HAP-1 (cell line): ENCODE measurements around the gene COL6A1.

Experiments used
- DNase-seq, 2 experiments: peaks; one replicate each; pipeline ENCODE4 v3.0.0-alpha.2; 2016 to 2020; ENCODE audit warnings: low spot score in 2 of 2
- H3K27me3 ChIP-seq: fragments of 250-450 bp; sonication (Bioruptor Pico); 2 replicates; pipeline ENCODE4 v1.5.1; 2020; ENCODE audit warnings: low read depth, mild to moderate bottlenecking, moderate library complexity
- H3K36me3 ChIP-seq: fragments of 250-450 bp; sonication (Bioruptor Pico); replicated peaks from 2 replicates; pipeline ENCODE4 v1.5.1; 2020; ENCODE audit warnings: mild to moderate bottlenecking
- H3K4me1 ChIP-seq: fragments of 250-450 bp; sonication (Bioruptor Pico); 2 replicates; pipeline ENCODE4 v1.5.1; 2020; ENCODE audit warnings: mild to moderate bottlenecking
- H3K4me3 ChIP-seq: fragments of 250-450 bp; sonication (Bioruptor Pico); 2 replicates; pipeline ENCODE4 v1.5.1; 2020; ENCODE audit warnings: mild to moderate bottlenecking, moderate library complexity
- H3K9me3 ChIP-seq: fragments of 250-450 bp; sonication (Bioruptor Pico); 2 replicates; pipeline ENCODE4 v1.5.1; 2020; ENCODE audit warnings: mild to moderate bottlenecking, moderate library complexity
- in situ Hi-C: fragments of 300-500 bp; cut with MboI; formaldehyde crosslinking; loops from 3 replicates; pipeline ENCODE4 v1.14.3; 2020; ENCODE audit warnings: low sequenced_read_pairs, inconsistent platforms, mixed read lengths

COL6A1 gene

DNA sequence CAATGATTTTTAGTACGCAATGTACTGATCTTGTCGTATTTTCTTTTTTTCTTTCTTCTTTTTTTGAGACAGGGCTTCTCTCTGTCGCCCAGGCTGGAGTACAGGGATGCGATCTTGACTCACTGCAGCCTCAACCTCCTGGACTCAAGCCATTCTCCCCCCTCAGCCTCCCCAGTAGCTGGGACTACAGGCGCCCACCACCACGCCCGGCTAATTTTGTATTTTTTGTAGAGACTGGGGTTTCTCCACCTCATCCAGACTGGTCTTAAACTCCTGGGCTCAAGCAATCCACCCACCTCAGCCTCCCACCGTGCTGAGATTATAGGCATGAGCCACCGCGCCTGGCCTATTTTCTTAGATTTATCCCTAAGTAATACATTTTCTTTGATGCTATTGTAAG is 72.5 kb downstream of the COL6A1 start:
- no peaks in the 10 kb centered on the region for H3K36me3 ChIP-seq
- H3K27me3 ChIP-seq, result no peaks in the 10 kb centered on the region
- no peak for DNase-seq
- no peak overlapping the region for H3K4me3 ChIP-seq
- in situ Hi-C loops, result no loop called here
- H3K4me1 ChIP-seq, result no peaks in the 10 kb centered on the region
- H3K9me3 ChIP-seq, result no peaks in the 10 kb centered on the region

- Histone ChIP-seq H3K4me3 (no peak overlapping the region), H3K9me3 (no peaks in the 10 kb centered on the region), H3K27me3 (no peaks in the 10 kb centered on the region), H3K36me3 (no peaks in the 10 kb centered on the region), H3K4me1 (no peaks in the 10 kb centered on the region)
- in situ Hi-C loops, result no loop called here
- DNase-seq, result no peak
Measured at GRCh38 chr21:46054451-46054881, 72.9 kb downstream of the COL6A1 start.
